OCI-LY3 (cell line): ENCODE measurements around the gene DNAH7.

Experiments
- H2AFZ ChIP-seq: fragments of 200-600, 300-600 bp; shearing (Covaris generic); 2 replicates; pipeline ENCODE4 v1.6.0; 2014; ENCODE audit warnings: antibody characterized with exemption, low read depth, low read length
- H3K27ac ChIP-seq: fragments of 200-600, 300-600 bp; sonication (generic); 2 replicates; pipeline ENCODE4 v1.5.1; 2014; ENCODE audit warnings: mild to moderate bottlenecking, low read length, moderate library complexity, mixed read lengths
- H3K27me3 ChIP-seq: fragments of 200-600, 300-600 bp; sonication (generic); 2 replicates; pipeline ENCODE4 v1.6.1; 2014; ENCODE audit warnings: low read depth, low read length, mixed read lengths
- H3K36me3 ChIP-seq: fragments of 200-600, 300-600 bp; sonication (generic); replicated peaks from 2 replicates; pipeline ENCODE3; 2014; ENCODE audit warnings: low read depth, low read length, mixed read lengths
- H3K4me1 ChIP-seq: fragments of 300-600, 200-600 bp; sonication (generic); 2 replicates; pipeline ENCODE4 v1.6.1; 2014; ENCODE audit warnings: low read length, mixed read lengths
- H3K4me2 ChIP-seq: fragments of 200-600, 300-600 bp; sonication (generic); 2 replicates; pipeline ENCODE4 v1.6.1; 2014; ENCODE audit warnings: low read length, mixed read lengths
- H3K4me3 ChIP-seq: fragments of 300-600, 200-600 bp; sonication (generic); 2 replicates; pipeline ENCODE4 v1.5.1; 2014; ENCODE audit warnings: antibody characterized with exemption, mild to moderate bottlenecking, low read length, moderate library complexity
- H3K79me2 ChIP-seq: fragments of 300-600, 200-600 bp; shearing (Covaris generic); 2 replicates; pipeline ENCODE4 v1.6.1; 2014; ENCODE audit warnings: mild to moderate bottlenecking, low read length, mixed read lengths
- H3K9ac ChIP-seq: fragments of 300-600, 200-600 bp; shearing (Covaris generic); 2 replicates; pipeline ENCODE4 v1.6.0; 2014; ENCODE audit warnings: mild to moderate bottlenecking, low read length, moderate library complexity
- H3K9me3 ChIP-seq: fragments of 200-600, 300-600 bp; shearing (Covaris generic); 2 replicates; pipeline ENCODE4 v1.6.1; 2014; ENCODE audit warnings: low read length, mixed read lengths; ENCODE audit not compliant: insufficient read depth
- H4K20me1 ChIP-seq: fragments of 200-600, 300-600 bp; sonication (generic); 2 replicates; pipeline ENCODE4 v1.6.1; 2016; ENCODE audit warnings: low read length, mixed read lengths; ENCODE audit not compliant: insufficient read depth
- CTCF ChIP-seq: fragments of 200-600, 300-600 bp; sonication (generic); IDR thresholded peaks from 2 replicates; pipeline ENCODE4 v1.5.1; 2014; ENCODE audit warnings: antibody characterized with exemption, low read length, low read depth
- EZH2phosphoT487 ChIP-seq: fragments of 200-600 bp; shearing (Covaris generic); IDR thresholded peaks from 2 replicates; pipeline ENCODE4 v1.6.1; 2018; ENCODE audit warnings: antibody characterized with exemption, mixed run types, low read depth

DNAH7 gene

GRCh38 chr2:195779491-195779890 is 289.1 kb downstream of the DNAH7 start:
- Histone ChIP-seq H3K36me3 (no peaks in the 10 kb centered on the region), H3K4me1 (no peaks in the 10 kb centered on the region), H3K27me3 (no peaks in the 10 kb centered on the region), H2AFZ (no peak overlapping the region), H3K4me2 (no peak overlapping the region), H4K20me1 (no peaks in the 10 kb centered on the region), H3K9me3 (no peaks in the 10 kb centered on the region), H3K9ac (no peak overlapping the region), H3K27ac (no peak overlapping the region), H3K79me2 (no peaks in the 10 kb centered on the region), H3K4me3 (no peak overlapping the region)
- TF ChIP-seq CTCF (no peak), EZH2phosphoT487 (no peak)

- Histone ChIP-seq H3K4me3 (no peak overlapping the region), H3K9ac (no peak overlapping the region), H2AFZ (no peak overlapping the region), H3K27ac (no peak overlapping the region), H3K4me2 (no peak overlapping the region), H3K36me3 (no peaks in the 10 kb centered on the region), H3K4me1 (no peaks in the 10 kb centered on the region), H4K20me1 (no peaks in the 10 kb centered on the region), H3K79me2 (no peaks in the 10 kb centered on the region), H3K27me3 (no peaks in the 10 kb centered on the region), H3K9me3 (no peaks in the 10 kb centered on the region)
- TF ChIP-seq EZH2phosphoT487 (no peak), CTCF (no peak)
Measured at GRCh38 chr2:195769975-195770374, 298.7 kb downstream of the DNAH7 start.

GRCh38 chr2:195768431-195768830 is 300.2 kb downstream of the DNAH7 start:
- Histone ChIP-seq H3K27me3 (no peaks in the 10 kb centered on the region), H3K27ac (no peak overlapping the region), H3K4me1 (no peaks in the 10 kb centered on the region), H3K4me2 (no peak overlapping the region), H2AFZ (no peak overlapping the region), H3K79me2 (no peaks in the 10 kb centered on the region), H3K9me3 (no peaks in the 10 kb centered on the region), H3K4me3 (no peak overlapping the region), H3K9ac (no peak overlapping the region), H3K36me3 (no peaks in the 10 kb centered on the region), H4K20me1 (no peaks in the 10 kb centered on the region)
- TF ChIP-seq EZH2phosphoT487 (no peak), CTCF (no peak)

GRCh38 chr2:195766691-195767090 is 301.9 kb downstream of the DNAH7 start:
- Histone ChIP-seq H3K4me1 (no peaks in the 10 kb centered on the region), H2AFZ (no peak overlapping the region), H3K36me3 (no peaks in the 10 kb centered on the region), H4K20me1 (no peaks in the 10 kb centered on the region), H3K27me3 (no peaks in the 10 kb centered on the region), H3K4me2 (no peak overlapping the region), H3K4me3 (no peak overlapping the region), H3K9ac (no peak overlapping the region), H3K9me3 (no peaks in the 10 kb centered on the region), H3K27ac (no peak overlapping the region), H3K79me2 (no peaks in the 10 kb centered on the region)
- TF ChIP-seq EZH2phosphoT487 (no peak), CTCF (no peak)
